GM19324 (cell line): ENCODE data around the gene TLR6.
"Not testable (repeated sequence)": the region's sequence is repeated elsewhere in the genome, so short reads cannot be mapped to it uniquely, and the experiment has no call there.

ENCODE experiments used
- ATAC-seq: cut with Tn5 transposase; IDR thresholded peaks from one replicate; pipeline ENCODE4 v1.9.1; 2021; ENCODE audit warnings: mild to moderate bottlenecking, moderate library complexity; ENCODE audit not compliant: unreplicated experiment, low FRiP score

TLR6 gene

GRCh38 chr4:38794051-38794450, 62.6 kb downstream of the TLR6 start:
- ATAC-seq, result no peak

GRCh38 chr4:38791010-38791409, 65.6 kb downstream of the TLR6 start:
- no peak for ATAC-seq

- ATAC-seq, result no peak
Measured at GRCh38 chr4:38788317-38788716, 68.3 kb downstream of the TLR6 start.

GRCh38 chr4:38787693-38788092, 68.9 kb downstream of the TLR6 start:
- ATAC-seq, result no peak

- ATAC-seq, result no peak
Measured at GRCh38 chr4:38785901-38786402, 70.7 kb downstream of the TLR6 start.

- ATAC-seq, result no peak
Measured at GRCh38 chr4:38785041-38785790, 71.4 kb downstream of the TLR6 start.

- ATAC-seq, result no peak
Measured at GRCh38 chr4:38784141-38784540, 72.5 kb downstream of the TLR6 start.

- ATAC-seq, result no peak
Measured at GRCh38 chr4:38783109-38783460, 73.5 kb downstream of the TLR6 start.

GRCh38 chr4:38782452-38783108, 74.0 kb downstream of the TLR6 start, which contains the start of gene TLR10:
TLR10 (minus strand) TSS chr4:38782990; CDS start chr4:38775590, 7,400 bp downstream.
- peak; percentile 74 for ATAC-seq

- peak; percentile 35 for ATAC-seq
Measured at GRCh38 chr4:38781854-38782261, 74.8 kb downstream of the TLR6 start.

GRCh38 chr4:38780833-38781484, 75.7 kb downstream of the TLR6 start:
- no peak for ATAC-seq

- no peak for ATAC-seq
Measured at GRCh38 chr4:38779790-38780189, 76.8 kb downstream of the TLR6 start.

- ATAC-seq, result not testable (repeated sequence)
Measured at GRCh38 chr4:38777925-38778324, 78.7 kb downstream of the TLR6 start.

GRCh38 chr4:38775326-38775725, 81.3 kb downstream of the TLR6 start:
- ATAC-seq, result no peak

GRCh38 chr4:38774181-38774955, 82.2 kb downstream of the TLR6 start:
- no peak for ATAC-seq
